ENCODE data around the gene GPR171. TPM values are rescaled to one million over a fixed set of nuclear protein-coding genes. Genes with fewer than 3 reads are reported as not detected.

The GPR171 gene
- total and polyA plus RNA-seq, 2 of the 13 experiments (the other 11 are each of a cell fraction or from before 2014, with no cell fraction given): not detected

DNA sequence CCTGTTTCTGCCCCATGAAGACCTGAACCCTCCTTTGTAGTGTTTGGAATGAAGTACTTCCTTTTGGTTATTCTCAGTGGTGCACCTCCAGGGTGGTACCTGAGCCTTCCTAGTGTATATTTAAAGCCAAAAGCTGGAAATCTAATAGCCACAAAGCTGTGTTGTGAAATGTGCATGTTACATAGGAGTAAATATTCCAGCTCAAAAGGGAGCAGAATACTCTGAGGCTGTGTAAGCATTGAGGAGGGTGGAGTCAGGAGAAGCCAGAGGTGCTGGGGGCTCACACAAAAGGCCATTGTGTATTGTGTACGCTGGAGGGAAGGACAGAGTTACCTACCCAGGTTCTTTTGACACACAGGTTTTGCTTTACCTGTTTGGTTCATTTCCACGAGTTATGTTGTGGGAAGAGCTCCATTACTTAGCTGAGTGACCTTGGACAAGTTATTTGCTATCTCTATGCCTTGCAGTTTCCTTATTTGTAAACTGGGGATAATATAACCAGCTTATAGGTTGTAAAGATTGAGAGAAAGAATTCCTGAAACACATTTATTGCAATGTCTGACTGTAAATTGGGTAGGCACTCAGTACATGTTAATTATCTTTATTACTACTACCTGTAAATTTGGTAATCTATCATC lies 24.7 kb downstream of the GPR171 start (continued):
- TF ChIP-seq ZKSCAN8 (CRISPR knock-in tag; IDR thresholded peaks at IDR 0.05; ENCODE audit: borderline replicate concordance) (peak; percentile 49; the same call in 1 of the 2 replicates), SIX1 (CRISPR knock-in tag; IDR thresholded peaks at IDR 0.05; ENCODE audit: borderline replicate concordance) (peak; percentile 79), ZNF878 (CRISPR knock-in tag; IDR thresholded peaks at IDR 0.05) (peak; percentile 50; the same call in 1 of the 2 replicates), MED1 (CRISPR knock-in tag; IDR thresholded peaks at IDR 0.05) (0 out of 2 replicates have a peak, but pooled peaks have one; percentile 59), ZBTB26 (CRISPR knock-in tag; IDR thresholded peaks at IDR 0.05; ENCODE audit: borderline replicate concordance) (no peak), ERF (CRISPR knock-in tag; IDR thresholded peaks at IDR 0.05) (peak; percentile 50; the same call in 1 of the 2 replicates), ZNF572 (CRISPR knock-in tag; IDR thresholded peaks at IDR 0.05) (no peak), HNF1B (CRISPR knock-in tag; IDR thresholded peaks at IDR 0.05) (peak; percentile 74), CEBPG (CRISPR knock-in tag; IDR thresholded peaks at IDR 0.05) (peak; percentile 89), GATAD2A (CRISPR knock-in tag; IDR thresholded peaks at IDR 0.05) (peak; percentile 96), POGK (CRISPR knock-in tag; conservative IDR thresholded peaks at IDR 0.05) (no peak), POLR2G (IDR thresholded peaks at IDR 0.05; ENCODE audit: low read depth, low read length) (no peak), RORA (CRISPR knock-in tag; IDR thresholded peaks at IDR 0.05) (no peak), ZNF354B (CRISPR knock-in tag; IDR thresholded peaks at IDR 0.05) (no peak), SAP130 (CRISPR knock-in tag; IDR thresholded peaks at IDR 0.05; ENCODE audit: low read depth) (peak; percentile 58; the same call in 1 of the 2 replicates), ZNF350 (CRISPR knock-in tag; IDR thresholded peaks at IDR 0.05; ENCODE audit: borderline replicate concordance, low read depth) (no peak), FOXA3 (CRISPR knock-in tag; IDR thresholded peaks at IDR 0.05) (peak; percentile 92), IRF2 (CRISPR knock-in tag; IDR thresholded peaks at IDR 0.05) (peak; percentile 61; the same call in 1 of the 2 replicates), ZNF205 (CRISPR knock-in tag; IDR thresholded peaks at IDR 0.05) (0 out of 2 replicates have a peak, but pooled peaks have one; percentile 29), LCORL (IDR thresholded peaks at IDR 0.05) (peak; percentile 38; the same call in 1 of the 2 replicates), LCORL (CRISPR knock-in tag; IDR thresholded peaks at IDR 0.05) (peak; percentile 75; the same call in 1 of the 2 replicates), KDM6A (CRISPR knock-in tag; IDR thresholded peaks at IDR 0.05; ENCODE audit: low read depth) (peak; percentile 58; the same call in 1 of the 2 replicates), SP4 (CRISPR knock-in tag; IDR thresholded peaks at IDR 0.05) (peak; percentile 38; the same call in 1 of the 2 replicates), TAF15 (IDR thresholded peaks at IDR 0.05; ENCODE audit: low read depth, low read length, poor library complexity, severe bottlenecking) (no peak), MEIS1 (CRISPR knock-in tag; IDR thresholded peaks at IDR 0.05; ENCODE audit: borderline replicate concordance) (no peak)
- TF ChIP-seq, protein P1, sequence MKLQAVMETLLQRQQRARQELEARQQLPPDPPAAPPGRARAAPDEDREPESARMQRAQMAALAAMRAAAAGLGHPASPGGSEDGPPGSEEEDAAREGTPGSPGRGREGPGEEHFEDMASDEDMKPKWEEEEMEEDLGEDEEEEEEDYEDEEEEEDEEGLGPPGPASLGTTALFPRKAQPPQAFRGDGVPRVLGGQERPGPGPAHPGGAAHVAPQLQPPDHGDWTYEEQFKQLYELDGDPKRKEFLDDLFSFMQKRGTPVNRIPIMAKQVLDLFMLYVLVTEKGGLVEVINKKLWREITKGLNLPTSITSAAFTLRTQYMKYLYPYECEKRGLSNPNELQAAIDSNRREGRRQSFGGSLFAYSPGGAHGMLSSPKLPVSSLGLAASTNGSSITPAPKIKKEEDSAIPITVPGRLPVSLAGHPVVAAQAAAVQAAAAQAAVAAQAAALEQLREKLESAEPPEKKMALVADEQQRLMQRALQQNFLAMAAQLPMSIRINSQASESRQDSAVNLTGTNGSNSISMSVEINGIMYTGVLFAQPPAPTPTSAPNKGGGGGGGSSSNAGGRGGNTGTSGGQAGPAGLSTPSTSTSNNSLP (IDR thresholded peaks at IDR 0.05; ENCODE audit: low read depth, low read length): peak; percentile 39

Data from HepG2 (cell line).